MM.1S (cell line): ENCODE data around the gene TTC9C.

Source experiments
- CTCF ChIP-seq: fragments of 300-600 bp; sonication (generic); IDR thresholded peaks from 2 replicates; pipeline ENCODE4 v1.5.1; 2016; ENCODE audit warnings: antibody characterized with exemption, low read length, mixed read lengths
- EZH2 ChIP-seq: fragments of 300-600 bp; sonication (generic); optimal IDR thresholded peaks from 2 replicates; pipeline ENCODE3; 2017; ENCODE audit warnings: low read depth, mild to moderate bottlenecking, antibody characterized with exemption, low read length, mixed read lengths

- TF ChIP-seq CTCF (no peak), EZH2 (no peak)
Measured at GRCh38 chr11:62688491-62688890, 39.8 kb upstream of the TTC9C start.
